GM13977 (cell line): ENCODE measurements around the gene SHISAL2A.

Experiments used
- DNase-seq: peaks from one replicate; pipeline ENCODE4 v3.0.0; 2012; ENCODE audit warnings: low spot score
- CTCF ChIP-seq: IDR thresholded peaks from 2 replicates; pipeline ENCODE4 v1.5.1; 2012; ENCODE audit warnings: mild to moderate bottlenecking, control low read depth; ENCODE audit not compliant: insufficient read depth; ENCODE audit errors: extremely low read depth, missing control alignments
- in situ Hi-C: fragments of 300-500 bp; cut with MboI; formaldehyde crosslinking; loops from one replicate; pipeline ENCODE4 v1.12.0; 2022; ENCODE audit warnings: low sequenced_read_pairs, low pct_unique_long_range_greater_than_20kb, mixed read lengths, inconsistent platforms; ENCODE audit not compliant: unreplicated experiment

SHISAL2A gene

DNA sequence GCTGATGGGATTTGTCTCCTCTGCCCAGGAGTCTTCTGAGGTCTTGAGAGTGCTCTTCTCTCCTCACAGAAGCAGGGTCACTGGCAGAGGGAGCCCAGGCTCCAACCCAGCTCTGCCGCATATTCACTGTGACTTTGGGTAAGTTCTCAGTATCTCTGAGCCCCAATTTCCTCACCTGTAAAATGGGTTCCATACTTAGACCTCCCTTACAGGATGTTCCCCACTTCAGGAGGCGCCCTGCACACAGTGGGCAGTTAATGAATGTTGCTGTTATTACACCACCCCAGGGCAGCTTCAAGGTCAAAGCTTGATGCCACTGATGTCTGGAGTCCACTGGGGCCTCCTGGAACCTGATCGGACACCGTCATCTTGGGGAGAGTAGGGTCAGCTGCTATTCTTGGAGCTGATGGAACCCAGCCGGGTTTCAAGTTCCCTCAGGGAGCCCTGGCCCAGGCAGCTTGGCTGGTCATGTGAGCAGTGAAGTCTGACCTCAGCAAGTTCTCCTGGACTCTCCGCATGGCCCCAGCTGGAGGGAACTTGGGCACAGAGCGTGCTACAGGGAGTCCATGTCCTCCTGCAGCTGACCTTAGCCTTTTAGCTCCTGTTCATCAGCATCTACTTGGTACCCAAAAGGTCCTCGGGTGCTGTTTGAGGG, 43.4 kb downstream of the SHISAL2A start:
- no peak for TF ChIP-seq CTCF
- in situ Hi-C loops, result loop anchor here (25.0 kb wide), 1 partner anchor 539 kb away; the partner anchor contains the start of gene ZFYVE9

DNA sequence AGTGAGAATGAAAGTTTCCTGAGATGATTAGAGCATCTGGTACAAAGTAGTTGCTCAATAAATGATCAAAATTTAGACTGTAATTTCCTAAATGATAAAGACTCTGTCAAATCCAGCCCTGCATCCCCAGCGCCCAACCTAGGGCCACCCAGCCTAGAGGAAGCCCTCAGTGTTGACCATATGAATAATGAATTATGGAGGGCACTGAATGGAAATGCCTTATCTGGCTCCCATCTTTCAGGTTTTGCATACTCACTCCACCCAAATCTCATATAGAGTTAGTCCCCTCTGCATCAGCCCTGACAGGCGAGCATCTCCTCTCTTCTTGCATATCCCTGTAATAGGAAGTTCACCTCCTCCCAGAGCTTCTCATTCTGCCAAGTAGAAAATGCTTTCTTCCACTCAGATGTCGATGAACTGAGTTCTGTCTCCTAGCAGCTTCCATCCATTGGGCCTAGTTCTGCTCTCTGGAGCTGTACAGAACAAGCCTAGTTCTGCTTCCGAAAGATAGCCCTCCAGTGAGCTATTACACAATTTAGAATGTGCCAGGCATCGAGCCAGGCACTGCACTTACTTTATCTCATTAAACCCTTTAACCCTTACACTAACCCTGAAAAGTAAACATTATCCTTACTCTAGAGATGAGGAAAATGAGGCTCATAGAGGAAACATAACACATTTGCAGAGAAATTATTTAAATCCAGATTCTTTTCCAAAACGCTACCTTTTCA, 44.3 kb downstream of the SHISAL2A start:
- in situ Hi-C loops, result loop anchor here (25.0 kb wide), 1 partner anchor 540 kb away; the partner anchor contains the start of gene ZFYVE9
- TF ChIP-seq CTCF, result no peak
- no peak for DNase-seq

More for the DNA sequence above, 43.4 kb downstream of the SHISAL2A start:
- DNase-seq, result no peak

DNA sequence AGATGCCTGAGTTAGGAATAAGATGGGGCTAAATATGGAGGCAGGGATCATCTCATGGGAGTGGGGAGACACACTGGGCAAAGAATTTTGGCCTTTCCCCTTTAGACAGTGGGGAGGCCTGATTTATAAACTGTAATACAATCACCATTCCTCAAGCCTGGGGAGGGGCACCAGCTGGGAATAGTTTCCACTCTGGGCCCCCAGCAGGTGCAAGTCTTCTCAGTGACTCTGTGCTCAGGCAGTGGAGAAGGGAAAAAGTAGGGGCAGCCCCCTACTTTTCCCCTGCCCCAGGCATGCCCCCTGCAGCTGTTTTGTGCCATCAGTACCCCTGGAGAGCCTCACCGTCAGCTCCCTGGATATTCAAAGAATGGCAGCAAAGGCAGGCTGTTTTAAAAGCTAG, 46.1 kb downstream of the SHISAL2A start:
- no peak for TF ChIP-seq CTCF
- DNase-seq, result no peak
- in situ Hi-C loops, result loop anchor here (25.0 kb wide), 1 partner anchor 542 kb away; the partner anchor contains the start of gene ZFYVE9

GRCh38 chr1:52679498-52679897, 46.5 kb downstream of the SHISAL2A start:
- in situ Hi-C loops, result loop anchor here (25.0 kb wide), 1 partner anchor 542 kb away; the partner anchor contains the start of gene ZFYVE9
- TF ChIP-seq CTCF, result no peak

DNA sequence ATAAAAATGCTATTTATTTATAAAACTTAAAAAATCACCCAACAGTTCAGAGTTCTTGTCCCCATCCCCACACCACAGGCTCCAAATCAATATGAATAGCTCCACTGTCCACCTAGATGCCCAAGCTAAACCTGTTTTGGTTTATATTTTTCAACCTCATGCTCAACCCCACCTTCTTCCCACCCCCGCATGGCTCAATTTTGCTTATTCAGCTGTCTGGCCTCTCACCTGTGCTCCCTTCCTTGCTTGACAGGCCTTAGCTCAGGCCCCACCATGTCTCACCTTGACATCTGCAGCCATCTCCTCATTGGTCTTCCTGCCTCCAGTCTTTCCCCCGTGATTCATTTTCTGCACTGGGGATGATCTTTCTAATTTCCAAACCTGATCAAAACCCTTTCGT, 47.4 kb downstream of the SHISAL2A start:
- DNase-seq, result no peak
- in situ Hi-C loops, result loop anchor here (10.0 to 25.0 kb wide), 2 partner anchors 266 to 543 kb away; partner anchors contain the start of gene ZFYVE9
- TF ChIP-seq CTCF, result no peak

More at GRCh38 chr1:52679498-52679897, 46.5 kb downstream of the SHISAL2A start:
- no peak for DNase-seq

DNA sequence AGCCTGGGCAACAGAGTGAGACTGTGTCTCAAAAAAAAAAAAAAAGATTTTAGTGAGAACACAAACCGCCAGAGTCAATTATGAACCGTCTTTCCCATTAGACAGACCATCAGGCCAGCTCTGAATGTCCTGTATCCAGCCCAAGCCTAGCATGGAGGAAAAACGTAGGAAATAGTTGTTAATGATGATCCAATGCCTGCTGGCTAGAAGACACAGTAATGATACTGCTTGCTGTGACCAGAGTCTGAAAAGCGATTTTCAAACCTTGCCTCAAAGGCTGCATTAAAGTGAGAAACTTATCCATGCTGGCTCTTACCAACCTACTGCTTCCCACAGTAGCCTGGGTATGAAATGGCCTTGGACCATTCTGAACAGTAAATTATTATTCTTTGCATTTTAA, 48.2 kb downstream of the SHISAL2A start:
- no peak for DNase-seq
- TF ChIP-seq CTCF, result no peak
- in situ Hi-C loops, result loop anchor here (10.0 to 25.0 kb wide), 2 partner anchors 266 to 544 kb away; partner anchors contain the start of gene ZFYVE9
